H1 (cell line): ENCODE results near the gene NTRK2. TPM values are rescaled to one million over a fixed set of nuclear protein-coding genes. Genes with fewer than 3 reads are reported as not detected.

Experiments
- CTCF ChIA-PET: fragments of 300-600 bp; sonication (Branson Sonifier 250); formaldehyde crosslinking; loops from one replicate; lab custom pipeline; 2021; ENCODE audit not compliant: partially characterized antibody; lab: Charles Lee
- POLR2A ChIA-PET: fragments of 300-600 bp; sonication (Branson Sonifier 250); formaldehyde crosslinking; loops from one replicate; lab custom pipeline; 2021; ENCODE audit warnings: inconsistent platforms; ENCODE audit not compliant: partially characterized antibody; lab: Charles Lee
- DNase-seq, 2 experiments: peaks; one replicate each; pipeline versions ENCODE4 v3.0.0 to v3.0.0-alpha.2; 2010 to 2022; ENCODE audit warnings: low spot score in 2 of 2, low read depth in 1 of 2, mixed read lengths in 1 of 2
- FAIRE-seq: peaks from 2 replicates; lab custom pipeline; 2011; peaks lifted over from hg19 to GRCh38; lab: Jason Lieb, UNC
- H2AFZ ChIP-seq: 2 replicates; pipeline ENCODE4 v1.8.1; 2012; ENCODE audit warnings: low read length, inconsistent platforms
- H2AK5ac ChIP-seq: 2 replicates; pipeline ENCODE4 v1.6.1; 2013; ENCODE audit warnings: low read depth, low read length
- H2BK120ac ChIP-seq: replicated peaks from 2 replicates; pipeline ENCODE3; 2013; ENCODE audit warnings: low read depth, low read length, inconsistent platforms
- H2BK12ac ChIP-seq: 2 replicates; pipeline ENCODE4 v1.6.1; 2013; ENCODE audit warnings: low read depth, low read length
- H2BK15ac ChIP-seq: 2 replicates; pipeline ENCODE4 v1.6.1; 2013; ENCODE audit warnings: low read length
- H2BK20ac ChIP-seq: 2 replicates; pipeline ENCODE4 v1.6.1; 2013; ENCODE audit warnings: low read length
- H2BK5ac ChIP-seq: 2 replicates; pipeline ENCODE4 v1.6.1; 2013; ENCODE audit warnings: low read depth, low read length
- H3K14ac ChIP-seq: 2 replicates; pipeline ENCODE4 v1.6.1; 2013; ENCODE audit warnings: inconsistent platforms; ENCODE audit not compliant: insufficient read length
- H3K18ac ChIP-seq: 2 replicates; pipeline ENCODE4 v1.6.1; 2013; ENCODE audit warnings: low read length; ENCODE audit errors: extremely low read depth
- H3K23ac ChIP-seq: 2 replicates; pipeline ENCODE4 v1.6.1; 2013; ENCODE audit warnings: inconsistent platforms; ENCODE audit not compliant: insufficient read length
- H3K23me2 ChIP-seq: 2 replicates; pipeline ENCODE4 v1.6.1; 2013; ENCODE audit warnings: low read depth, low read length
- H3K27ac ChIP-seq: 2 replicates; pipeline ENCODE4 v1.6.1; 2011; ENCODE audit warnings: low read depth, low read length, inconsistent platforms
- H3K27me3 ChIP-seq, 4 experiments: replicated peaks in 1 of 4; 1 replicate in 1 of 4; 2 replicates in 3 of 4; pipeline versions ENCODE4 v1.6.1 to v1.8.1; 2011 to 2013; ENCODE audit warnings: low read length in 3 of 4, mild to moderate bottlenecking in 3 of 4, inconsistent platforms in 2 of 4, mixed read lengths in 2 of 4, moderate library complexity in 1 of 4; ENCODE audit not compliant: control insufficient read depth in 3 of 4, insufficient read depth in 3 of 4; ENCODE audit errors: extremely low read depth in 1 of 4
- H3K36me3 ChIP-seq, 4 experiments: 2 replicates each; pipeline versions ENCODE4 v1.6.1 to v1.8.1; 2011 to 2013; ENCODE audit warnings: mild to moderate bottlenecking in 4 of 4, low read length in 3 of 4, moderate library complexity in 2 of 4, control low read depth in 1 of 4, inconsistent platforms in 1 of 4; ENCODE audit not compliant: insufficient read depth in 4 of 4, control insufficient read depth in 2 of 4
- H3K4ac ChIP-seq: replicated peaks from 2 replicates; pipeline ENCODE3; 2013; ENCODE audit warnings: low read length, low read depth, mixed read lengths, inconsistent platforms; ENCODE audit not compliant: insufficient read length
- H3K4me1 ChIP-seq, 4 experiments: replicated peaks in 1 of 4; 1 replicate in 1 of 4; 2 replicates in 3 of 4; pipeline versions ENCODE4 v1.6.1 to v1.8.1; 2011 to 2013; ENCODE audit warnings: low read length in 3 of 4, inconsistent platforms in 2 of 4, mixed read lengths in 1 of 4; ENCODE audit not compliant: insufficient read depth in 4 of 4, control insufficient read depth in 3 of 4
- H3K4me2 ChIP-seq, 2 experiments: 2 replicates each; pipeline versions ENCODE4 v1.6.1 to v1.8.1; 2011 to 2013; ENCODE audit warnings: low read depth in 2 of 2, low read length in 2 of 2, control low read depth in 1 of 2, inconsistent platforms in 1 of 2, mild to moderate bottlenecking in 1 of 2; ENCODE audit not compliant: insufficient read depth in 1 of 2
- H3K4me3 ChIP-seq, 4 experiments: fragments of 200-600, 300-600 bp in 1 of 4; sonication (generic), shearing (Covaris generic), sonication (Bioruptor Twin) in 1 of 4; 2 replicates each; pipeline versions ENCODE4 v1.5.1 to v1.8.1; 2011 to 2016; ENCODE audit warnings: low read length in 4 of 4, low read depth in 3 of 4, control low read depth in 2 of 4, inconsistent platforms in 2 of 4, mild to moderate bottlenecking in 2 of 4, mixed read lengths in 1 of 4, moderate library complexity in 1 of 4; ENCODE audit not compliant: insufficient read depth in 2 of 4; ENCODE audit errors: extremely low read depth in 1 of 4
- H3K56ac ChIP-seq: replicated peaks from 2 replicates; pipeline ENCODE3; 2013; ENCODE audit warnings: low read depth, mild to moderate bottlenecking, mixed read lengths, low read length, inconsistent platforms; ENCODE audit not compliant: insufficient read length
- H3K79me1 ChIP-seq: 2 replicates; pipeline ENCODE4 v1.6.1; 2013; ENCODE audit warnings: low read depth, low read length, control low read depth
- H3K79me2 ChIP-seq, 2 experiments: 2 replicates each; pipeline versions ENCODE4 v1.6.1 to v1.8.1; 2012 to 2013; ENCODE audit warnings: low read length in 2 of 2, mild to moderate bottlenecking in 2 of 2, inconsistent platforms in 1 of 2; ENCODE audit not compliant: insufficient read depth in 2 of 2, control insufficient read depth in 1 of 2
- H3K9ac ChIP-seq, 4 experiments: replicated peaks in 1 of 4; 1 replicate in 1 of 4; 2 replicates in 3 of 4; pipeline versions ENCODE4 v1.6.1 to v1.8.1; 2011 to 2013; ENCODE audit warnings: low read depth in 3 of 4, low read length in 3 of 4, control low read depth in 2 of 4, mild to moderate bottlenecking in 2 of 4, moderate library complexity in 2 of 4, inconsistent platforms in 1 of 4; ENCODE audit errors: extremely low read depth in 1 of 4
- H3K9me3 ChIP-seq, 2 experiments: 2 replicates each; pipeline versions ENCODE4 v1.6.1 to v1.8.1; 2012 to 2013; ENCODE audit warnings: mild to moderate bottlenecking in 2 of 2, moderate library complexity in 2 of 2, control low read depth in 1 of 2, inconsistent platforms in 1 of 2, low read depth in 1 of 2, low read length in 1 of 2, mixed read lengths in 1 of 2; ENCODE audit not compliant: insufficient read depth in 2 of 2
- H4K20me1 ChIP-seq, 2 experiments: replicated peaks in 1 of 2; 2 replicates each; pipeline versions ENCODE3 to v1.8.1; 2011 to 2013; ENCODE audit warnings: inconsistent platforms in 2 of 2, low read length in 2 of 2, mild to moderate bottlenecking in 1 of 2; ENCODE audit not compliant: insufficient read depth in 2 of 2, control insufficient read depth in 1 of 2
- H4K5ac ChIP-seq: 2 replicates; pipeline ENCODE4 v1.6.1; 2013; ENCODE audit warnings: low read length, low read depth, mixed read lengths, inconsistent platforms; ENCODE audit not compliant: insufficient read length
- H4K8ac ChIP-seq: 2 replicates; pipeline ENCODE4 v1.8.0; 2013; ENCODE audit warnings: mild to moderate bottlenecking, moderate library complexity, low read length, inconsistent platforms; ENCODE audit not compliant: insufficient read depth; ENCODE audit errors: extremely low read depth
- H4K91ac ChIP-seq: replicated peaks from 2 replicates; pipeline ENCODE3; 2013; ENCODE audit warnings: low read length, mixed read lengths, inconsistent platforms; ENCODE audit not compliant: insufficient read length
- CBX5 ChIP-seq: fragments of 300-800, 300-1000 bp; sonication (generic); IDR thresholded peaks from 2 replicates; pipeline ENCODE4 v1.7.1; 2016; ENCODE audit warnings: antibody characterized with exemption, low read length, low read depth
- CEBPB ChIP-seq: IDR thresholded peaks from 2 replicates; pipeline ENCODE4 v1.6.1; 2012; ENCODE audit warnings: low read depth, low read length
- CHD1 ChIP-seq: IDR thresholded peaks from 2 replicates; pipeline ENCODE4 v1.6.1; 2012; ENCODE audit warnings: low read depth, low read length, improper control_type of control experiment
- EGR1 ChIP-seq: IDR thresholded peaks from 2 replicates; pipeline ENCODE4 v1.6.1; 2011; ENCODE audit warnings: low read depth, low read length, borderline replicate concordance
- EP300 ChIP-seq, 2 experiments: IDR thresholded peaks; 1 replicate in 1 of 2; 2 replicates in 1 of 2; pipeline ENCODE4 v1.6.1; 2011 to 2012; ENCODE audit warnings: low read depth in 2 of 2, low read length in 2 of 2, mild to moderate bottlenecking in 2 of 2, borderline replicate concordance in 1 of 2, inconsistent platforms in 1 of 2, moderate library complexity in 1 of 2
- GTF2F1 ChIP-seq: IDR thresholded peaks from 2 replicates; pipeline ENCODE4 v1.6.1; 2012; ENCODE audit warnings: low read depth, low read length, improper control_type of control experiment, borderline replicate concordance
- JUN ChIP-seq: IDR thresholded peaks from 2 replicates; pipeline ENCODE4 v1.6.1; 2011; ENCODE audit warnings: low read depth, mild to moderate bottlenecking, improper control_type of control experiment, low read length
- JUND ChIP-seq: IDR thresholded peaks from 2 replicates; pipeline ENCODE4 v1.6.1; 2011; ENCODE audit warnings: mild to moderate bottlenecking, improper control_type of control experiment, low read length
- KDM4A ChIP-seq: IDR thresholded peaks from one replicate; pipeline ENCODE4 v1.7.1; 2012; ENCODE audit warnings: low read depth, mild to moderate bottlenecking, moderate library complexity, low read length, inconsistent platforms; ENCODE audit not compliant: severe bottlenecking
- MAX ChIP-seq: IDR thresholded peaks from 2 replicates; pipeline ENCODE4 v1.6.1; 2012; ENCODE audit warnings: inconsistent platforms
- POLR2AphosphoS5 ChIP-seq: IDR thresholded peaks from 2 replicates; pipeline ENCODE4 v1.6.1; 2011; ENCODE audit warnings: low read depth, low read length
- RXRA ChIP-seq: IDR thresholded peaks from 2 replicates; pipeline ENCODE4 v1.6.1; 2011; ENCODE audit warnings: low read depth, mild to moderate bottlenecking, low read length, moderate library complexity; ENCODE audit not compliant: insufficient read depth
- SP1 ChIP-seq: IDR thresholded peaks from 2 replicates; pipeline ENCODE4 v1.6.1; 2011; ENCODE audit warnings: low read depth, low read length
- TAF7 ChIP-seq: optimal IDR thresholded peaks from 2 replicates; pipeline ENCODE3; 2011; ENCODE audit warnings: low read depth, mild to moderate bottlenecking, inconsistent platforms, low read length, moderate library complexity, borderline replicate concordance
- TCF12 ChIP-seq: IDR thresholded peaks from 2 replicates; pipeline ENCODE4 v1.6.1; 2011; ENCODE audit warnings: low read depth, mild to moderate bottlenecking, low read length
- ZNF274 ChIP-seq: IDR thresholded peaks from 2 replicates; pipeline ENCODE4 v1.7.0; 2012; ENCODE audit warnings: low read length, borderline replicate concordance; ENCODE audit errors: extremely low read depth
- WGBS, 2 experiments: shearing (Covaris generic) in 1 of 2; methylation state at CpG; one replicate each; pipeline versions ENCODE4 v1.1.6 to v1.1.7; 2013 to 2015; ENCODE audit warnings: low lambda C conversion rate in 2 of 2, mixed read lengths in 2 of 2, inconsistent platforms in 1 of 2, low coverage in 1 of 2, missing lambda C conversion rate in 1 of 2; ENCODE audit not compliant: insufficient replicate concordance in 2 of 2, insufficient coverage in 1 of 2, insufficient read length in 1 of 2; ENCODE audit errors: extremely low coverage in 1 of 2, missing lambda C conversion rate in 1 of 2; 5-methylcytosine and 5-hydroxymethylcytosine counted together
- polyA plus RNA-seq, 7 experiments: library from polyadenylated mRNA; depleted of rRNA in 3 of 7; stranded (reverse) in 5 of 7; unstranded in 2 of 7; fragments of >200 nt in 5 of 7; fragments of 200-250 nt in 2 of 7; gene quantifications; 1 replicate in 5 of 7; 2 replicates in 1 of 7; 4 replicates in 1 of 7; pipeline versions ENCODE4 v1.2.1 to v1.2.3, GENCODE V29; 2011 to 2013; ENCODE audit warnings: missing spikeins in 2 of 7, mixed read lengths in 2 of 7
- total RNA-seq: library from RNA; stranded (reverse); fragmentation: NEBNext Ultra II Directional; extraction: Animal tissue kit (Norgen Biotek cat#: 25700); gene quantifications from 2 replicates; pipeline ENCODE4 v1.2.1, GENCODE V29; 2021

Gene NTRK2
- total and polyA plus RNA-seq, 2 of the 8 experiments (the other 6 are each of a cell fraction or from before 2014, with no cell fraction given) = 0.03 to 0.04 TPM

GRCh38 chr9:85036496-85036895, 367.0 kb downstream of the NTRK2 start:
- H2BK20ac ChIP-seq = no peak overlapping the region
- no peak overlapping the region for H3K56ac ChIP-seq
- CTCF ChIA-PET = no interaction called here
- peaks cover 0 to 5% (median 1%) of the 10 kb centered on the region in 4 experiments; a peak in 5 of 7 replicates for H3K4me1 ChIP-seq
- no peaks in the 10 kb centered on the region for H3K79me2 ChIP-seq
- no peak overlapping the region for H3K4ac ChIP-seq
- 82% methylated on average over 1 of the region's 2 CpGs; no CpG with 5 or more reads in 1 of the 2 experiments for WGBS, 2 experiments
- H2BK15ac ChIP-seq = no peak overlapping the region
- no peak overlapping the region for H2AFZ ChIP-seq
- no peak overlapping the region for H2BK120ac ChIP-seq
- H3K14ac ChIP-seq = no peak overlapping the region
- POLR2A ChIA-PET = no interaction called here
- H2AK5ac ChIP-seq = no peak overlapping the region
- no peaks in the 10 kb centered on the region for H3K27me3 ChIP-seq
- H3K79me1 ChIP-seq = no peaks in the 10 kb centered on the region
- H3K27ac ChIP-seq = no peak overlapping the region
- no peak overlapping the region for H4K91ac ChIP-seq
- H3K18ac ChIP-seq = no peak overlapping the region
- no peak overlapping the region for H2BK5ac ChIP-seq
- DNase-seq (no peak), FAIRE-seq (no peak)
- no peak overlapping the region for H3K4me3 ChIP-seq
- no peak overlapping the region for H3K4me2 ChIP-seq
- no peak overlapping the region for H3K9ac ChIP-seq
- H3K23me2 ChIP-seq = no peaks in the 10 kb centered on the region
- TF ChIP-seq GTF2F1 = no peak
- TF ChIP-seq CBX5 = no peak
- no peak for TF ChIP-seq JUND
- TF ChIP-seq MAX = no peak
- TF ChIP-seq JUN = no peak
- no peak for TF ChIP-seq RXRA
- no peak for TF ChIP-seq TCF12
- TF ChIP-seq EP300 (IDR thresholded peaks at IDR 0.05; ENCODE audit: borderline replicate concordance in 1 of 2, low read depth in 2 of 2, low read length in 2 of 2) = no peak
- no peak for TF ChIP-seq TAF7
- no peak for TF ChIP-seq KDM4A
- TF ChIP-seq POLR2AphosphoS5 = no peak
- no peak for TF ChIP-seq ZNF274
- TF ChIP-seq CEBPB = no peak
- TF ChIP-seq SP1 = no peak
- no peak for TF ChIP-seq EGR1
- no peak for TF ChIP-seq CHD1
- no peak overlapping the region for H3K23ac ChIP-seq
- H3K9me3 ChIP-seq = no peaks in the 10 kb centered on the region
- H4K5ac ChIP-seq = no peak overlapping the region
- no peak overlapping the region for H4K8ac ChIP-seq
- no peak overlapping the region for H2BK12ac ChIP-seq
- no peaks in the 10 kb centered on the region for H4K20me1 ChIP-seq
- no peaks in the 10 kb centered on the region for H3K36me3 ChIP-seq
